Astrocyte of the spinal cord (primary cell): ENCODE measurements around the gene EFNA4.

ENCODE experiments used
- DNase-seq: peaks from one replicate; pipeline ENCODE4 v3.0.0; 2011; ENCODE audit warnings: low read depth, low spot score
- H3K4me3 ChIP-seq: 2 replicates; pipeline ENCODE4 v1.5.1; 2011; ENCODE audit warnings: low read depth, mild to moderate bottlenecking, low read length, moderate library complexity
- in situ Hi-C: cut with HindIII; loops from 2 replicates; pipeline ENCODE4 v1.10.0; 2017; ENCODE audit warnings: low sequenced_read_pairs
- TF ChIP-seq, protein P1 (sequence below): IDR thresholded peaks from 2 replicates; pipeline ENCODE4 v1.5.1; 2012; ENCODE audit warnings: low read depth, mild to moderate bottlenecking, low read length, inconsistent platforms

Gene EFNA4

DNA sequence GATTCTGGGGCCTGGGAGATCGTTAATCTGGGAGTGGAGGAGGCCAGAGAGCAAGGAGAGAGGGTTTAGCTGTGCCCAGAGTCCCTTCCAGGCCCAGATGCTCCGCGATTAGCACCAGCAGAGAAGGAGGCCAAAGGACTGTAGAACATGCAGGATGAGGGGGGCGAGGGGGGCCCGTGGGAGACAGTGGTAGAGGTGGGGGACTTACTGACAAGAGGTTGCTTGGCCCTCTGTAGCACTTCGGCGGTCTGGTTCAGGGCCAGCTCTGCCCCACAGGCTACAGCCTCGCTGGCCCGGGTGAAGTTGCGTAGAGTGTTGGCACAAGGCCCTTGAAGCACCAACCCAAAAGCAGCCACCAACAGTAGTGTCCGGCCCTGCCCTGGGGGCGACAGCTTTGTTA lies 30.7 kb upstream of the EFNA4 start:
- TF ChIP-seq, protein P1, sequence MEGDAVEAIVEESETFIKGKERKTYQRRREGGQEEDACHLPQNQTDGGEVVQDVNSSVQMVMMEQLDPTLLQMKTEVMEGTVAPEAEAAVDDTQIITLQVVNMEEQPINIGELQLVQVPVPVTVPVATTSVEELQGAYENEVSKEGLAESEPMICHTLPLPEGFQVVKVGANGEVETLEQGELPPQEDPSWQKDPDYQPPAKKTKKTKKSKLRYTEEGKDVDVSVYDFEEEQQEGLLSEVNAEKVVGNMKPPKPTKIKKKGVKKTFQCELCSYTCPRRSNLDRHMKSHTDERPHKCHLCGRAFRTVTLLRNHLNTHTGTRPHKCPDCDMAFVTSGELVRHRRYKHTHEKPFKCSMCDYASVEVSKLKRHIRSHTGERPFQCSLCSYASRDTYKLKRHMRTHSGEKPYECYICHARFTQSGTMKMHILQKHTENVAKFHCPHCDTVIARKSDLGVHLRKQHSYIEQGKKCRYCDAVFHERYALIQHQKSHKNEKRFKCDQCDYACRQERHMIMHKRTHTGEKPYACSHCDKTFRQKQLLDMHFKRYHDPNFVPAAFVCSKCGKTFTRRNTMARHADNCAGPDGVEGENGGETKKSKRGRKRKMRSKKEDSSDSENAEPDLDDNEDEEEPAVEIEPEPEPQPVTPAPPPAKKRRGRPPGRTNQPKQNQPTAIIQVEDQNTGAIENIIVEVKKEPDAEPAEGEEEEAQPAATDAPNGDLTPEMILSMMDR: no peak
- H3K4me3 ChIP-seq: no peak overlapping the region
- in situ Hi-C loops: no loop called here
- no peak for DNase-seq

DNA sequence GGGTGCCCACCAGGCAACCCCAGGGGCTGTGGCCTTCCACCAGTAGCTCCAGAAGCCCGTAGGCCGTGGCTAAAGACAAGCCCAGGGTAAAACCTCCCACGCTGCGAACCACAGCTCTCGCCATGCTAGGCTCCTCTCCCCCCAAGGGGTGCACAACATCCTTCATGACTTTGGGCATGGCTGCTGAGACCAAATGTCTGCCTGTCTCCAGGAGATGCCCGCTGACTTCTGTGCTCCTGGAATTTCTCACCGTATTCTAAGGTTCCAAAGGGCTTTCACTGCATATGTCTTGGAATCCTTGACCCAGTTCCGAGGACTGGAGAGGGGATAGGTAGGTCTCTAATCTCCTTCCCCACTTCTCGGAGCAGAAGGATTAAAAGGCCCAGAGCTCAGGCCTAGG lies 30.0 kb upstream of the EFNA4 start, which contains the start of the genes DCST1 and DCST2:
TSS of gene DCST1 (plus strand) at position 301 of the 400 bp plus-strand sequence. CDS start 213 bp downstream, outside the sequence.
TSS of gene DCST2 (minus strand) at position 258 of the 400 bp plus-strand sequence. CDS start at position 178, 80 bp downstream.
- H3K4me3 ChIP-seq: no peak within 1 kb of the TSS
- in situ Hi-C loops: no loop called here
- DNase-seq: no peak
- TF ChIP-seq, protein P1: no peak

DNA sequence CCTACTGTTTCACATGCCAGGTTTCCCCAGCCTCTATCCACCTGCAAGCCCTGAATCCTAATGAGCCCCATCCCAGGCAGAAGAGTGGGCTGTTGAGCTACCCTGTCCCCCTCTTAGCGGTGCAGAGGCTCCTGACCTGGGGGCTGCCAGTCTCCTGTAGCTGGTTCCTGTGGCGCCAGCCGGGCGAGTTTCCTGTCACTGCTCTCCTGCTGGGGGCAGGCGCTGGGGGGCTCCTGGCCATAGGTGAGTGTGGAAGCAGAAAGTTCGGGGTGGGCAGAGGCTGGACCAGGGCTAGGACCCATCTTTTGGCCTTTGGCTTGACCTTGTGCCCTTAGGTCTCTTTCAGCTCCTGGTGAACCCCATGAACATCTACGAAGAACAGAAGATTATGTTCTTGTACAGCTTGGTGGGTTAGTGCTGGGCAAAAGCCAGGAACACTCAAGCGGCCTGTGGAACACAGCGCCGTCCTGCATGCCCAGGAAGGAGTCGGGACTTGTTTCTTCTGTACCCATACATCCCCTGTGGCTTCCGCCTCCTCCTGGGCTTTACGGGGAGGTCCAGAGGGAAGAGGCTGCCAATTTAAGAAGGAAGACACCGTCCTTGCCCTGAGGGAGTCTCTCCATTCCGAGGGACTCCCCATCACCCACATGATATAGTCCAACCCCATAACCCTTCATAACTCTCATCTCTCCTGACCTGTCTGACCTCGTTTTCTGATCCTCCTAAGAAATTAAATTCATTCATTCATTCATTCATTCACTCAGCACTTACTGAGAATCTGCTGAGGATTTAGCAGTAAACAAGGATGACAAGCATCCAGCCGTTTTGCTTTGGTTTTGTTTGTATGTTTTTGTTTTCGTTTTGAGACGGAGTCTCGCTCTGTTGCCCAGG lies 29.0 kb upstream of the EFNA4 start:
- in situ Hi-C loops: no loop called here
- DNase-seq: no peak
- TF ChIP-seq, protein P1: no peak
- H3K4me3 ChIP-seq: no peak overlapping the region

DNA sequence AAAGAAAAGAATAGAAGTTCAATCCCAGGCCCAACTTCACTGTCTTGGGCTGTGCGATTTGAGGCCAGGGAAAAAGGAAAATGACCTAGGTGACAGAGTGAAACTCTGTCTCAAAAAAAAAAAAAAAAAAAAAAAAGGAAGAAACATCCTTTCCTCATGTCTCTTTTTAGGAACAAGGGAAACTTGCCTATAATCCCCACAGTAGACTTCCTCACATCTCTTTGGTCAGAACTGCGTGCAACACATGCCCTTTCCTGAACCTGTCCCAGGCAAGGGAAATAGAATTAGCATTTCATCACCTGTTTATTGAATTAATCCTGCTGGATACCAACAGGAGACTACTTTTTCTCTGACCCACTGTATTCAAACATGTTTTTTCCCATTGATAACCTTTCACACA lies 27.6 kb upstream of the EFNA4 start:
- TF ChIP-seq, protein P1: no peak
- DNase-seq: no peak
- H3K4me3 ChIP-seq: no peak overlapping the region
- in situ Hi-C loops: no loop called here

DNA sequence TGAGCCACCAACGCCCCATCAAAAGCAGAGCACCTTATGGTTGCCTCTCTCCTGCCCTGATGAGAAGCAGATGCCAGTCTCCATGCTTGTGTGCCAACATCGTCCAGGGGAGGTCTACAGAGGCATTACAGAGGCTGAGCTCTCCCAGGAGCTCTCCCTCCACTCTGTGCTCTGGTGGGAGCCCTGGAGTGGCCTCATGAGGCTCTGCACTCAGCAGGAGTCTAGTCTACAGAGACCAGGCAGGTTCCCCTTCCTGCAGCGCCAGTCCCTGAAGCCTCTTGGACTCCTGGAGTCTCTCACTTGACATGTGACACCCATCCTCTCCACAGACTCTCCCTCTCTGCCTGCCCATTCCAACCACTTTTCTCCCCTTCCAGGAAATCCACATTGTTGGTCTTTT lies 26.5 kb upstream of the EFNA4 start:
- no peak for DNase-seq
- in situ Hi-C loops: no loop called here
- TF ChIP-seq, protein P1: no peak
- no peak overlapping the region for H3K4me3 ChIP-seq

DNA sequence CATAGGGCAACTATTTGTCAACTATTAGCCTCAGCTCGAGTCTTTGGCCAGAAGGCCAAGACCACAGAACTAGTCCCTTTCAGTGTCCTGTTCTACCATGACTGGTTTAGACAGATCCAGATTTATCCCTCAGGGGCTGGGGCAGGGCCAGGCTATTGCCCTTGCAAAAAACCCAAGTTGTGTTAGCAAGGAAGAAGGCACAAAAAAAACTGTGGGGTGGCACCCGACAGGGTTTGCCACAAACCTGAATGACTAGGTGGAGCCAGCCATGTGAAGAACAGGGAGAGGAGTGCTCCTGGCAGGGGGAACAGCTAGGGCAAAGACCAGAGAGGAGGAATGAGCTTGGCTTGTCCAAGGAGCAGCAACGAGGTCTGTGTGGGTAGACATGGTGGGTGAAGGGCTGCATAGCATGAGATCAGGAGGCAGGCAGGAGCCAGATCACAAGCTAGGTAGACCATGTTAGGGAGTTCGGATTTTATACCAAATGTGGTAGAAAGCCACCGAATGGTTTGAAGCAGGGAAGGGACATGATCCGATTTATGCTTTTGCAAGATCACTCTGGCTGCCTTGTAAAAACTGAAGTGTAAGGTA lies 25.6 kb upstream of the EFNA4 start:
- DNase-seq: no peak
- TF ChIP-seq, protein P1: no peak
- in situ Hi-C loops: no loop called here
- no peak overlapping the region for H3K4me3 ChIP-seq
